ENCODE results near the gene NKX2-2. TPM values are rescaled to one million over a fixed set of nuclear protein-coding genes. Genes with fewer than 3 reads are reported as not detected.
"Not testable (repeated sequence)": the region's sequence is repeated elsewhere in the genome, so short reads cannot be mapped to it uniquely, and the experiment has no call there.

Gene NKX2-2
- polyA plus RNA-seq, 4 donors: 0.54 to 3.7 (median 0.88) TPM

DNA sequence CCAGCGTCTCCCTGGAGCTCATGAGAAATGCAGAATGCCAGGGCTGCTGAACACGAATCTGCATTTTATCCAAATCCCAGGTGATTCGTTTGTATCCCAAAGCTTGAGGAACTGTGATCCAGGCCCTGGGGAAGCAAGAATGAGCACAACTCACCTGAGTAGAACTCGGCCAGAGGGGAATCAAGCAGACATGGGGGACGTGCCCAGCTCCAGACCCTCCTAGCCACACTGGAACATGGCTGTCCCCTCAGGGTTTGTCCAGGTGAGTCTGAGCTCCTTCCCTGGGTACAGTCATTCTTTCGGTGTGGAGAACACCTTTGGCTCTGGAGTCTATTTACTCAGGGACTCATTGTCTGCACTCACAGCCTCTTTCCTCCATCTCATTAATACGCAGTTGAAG is 13.3 kb downstream of the NKX2-2 start:
- Histone ChIP-seq H3K4me1 (ENCODE audit: control insufficient read depth in 3 of 3, insufficient read depth in 2 of 3, low read depth in 1 of 3, low read length in 2 of 3) (peaks cover 0 to 4% (median 0%) of the 10 kb centered on the region in 3 donors), H3K27ac (ENCODE audit: low read depth in 1 of 3, low read length in 2 of 3) (no peak overlapping the region), H3K36me3 (ENCODE audit: control insufficient read depth in 3 of 3, insufficient read depth in 2 of 3, low read depth in 1 of 3, low read length in 3 of 3) (no peaks in the 10 kb centered on the region), H3K9me3 (ENCODE audit: control insufficient read depth in 2 of 2, insufficient read depth in 1 of 2, low read depth in 1 of 2, low read length in 1 of 2) (no peaks in the 10 kb centered on the region), H3K4me3 (ENCODE audit: low read depth in 1 of 3, low read length in 3 of 3) (no peak overlapping the region), H3K27me3 (ENCODE audit: control insufficient read depth in 3 of 3, insufficient read depth in 3 of 3, low read length in 3 of 3) (peaks cover 3 to 23% (median 13%) of the 10 kb centered on the region in 3 donors)
- FAIRE-seq (no peak), DNase-seq (no peak)
- 68 to 77% (median 77%) methylated on average over 7 of the region's 7 CpGs for WGBS, 3 donors

DNA sequence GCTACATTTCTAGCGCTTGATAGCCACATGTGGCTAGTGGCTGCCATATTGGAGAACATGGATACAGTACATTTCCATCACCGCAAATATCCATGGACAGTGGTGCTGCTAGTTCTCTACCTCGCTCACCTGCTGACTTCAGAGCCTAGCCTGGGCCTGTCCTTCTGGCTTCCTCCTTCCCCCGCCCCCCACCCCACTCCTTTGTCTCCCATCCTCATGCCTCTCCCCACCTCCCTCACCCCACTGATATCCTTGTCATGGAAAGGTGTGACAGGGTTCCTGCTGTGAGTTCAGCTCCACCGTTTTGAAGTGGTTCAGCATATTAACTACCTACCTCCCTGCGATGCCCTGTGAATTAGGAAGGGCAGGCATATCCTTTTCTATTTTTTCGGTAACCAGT is 14.2 kb downstream of the NKX2-2 start:
- Histone ChIP-seq H3K27ac (ENCODE audit: low read depth in 1 of 3, low read length in 2 of 3) (no peak overlapping the region), H3K36me3 (ENCODE audit: control insufficient read depth in 3 of 3, insufficient read depth in 2 of 3, low read depth in 1 of 3, low read length in 3 of 3) (no peaks in the 10 kb centered on the region), H3K4me3 (ENCODE audit: low read depth in 1 of 3, low read length in 3 of 3) (no peak overlapping the region), H3K4me1 (ENCODE audit: control insufficient read depth in 3 of 3, insufficient read depth in 2 of 3, low read depth in 1 of 3, low read length in 2 of 3) (no peaks in the 10 kb centered on the region), H3K9me3 (ENCODE audit: control insufficient read depth in 2 of 2, insufficient read depth in 1 of 2, low read depth in 1 of 2, low read length in 1 of 2) (no peaks in the 10 kb centered on the region), H3K27me3 (ENCODE audit: control insufficient read depth in 3 of 3, insufficient read depth in 3 of 3, low read length in 3 of 3) (peaks cover 3 to 13% (median 13%) of the 10 kb centered on the region in 3 donors)
- FAIRE-seq: no peak
- no peak for DNase-seq
- WGBS, 3 donors: 70 to 74% (median 73%) methylated on average over 7 of the region's 7 CpGs

DNA sequence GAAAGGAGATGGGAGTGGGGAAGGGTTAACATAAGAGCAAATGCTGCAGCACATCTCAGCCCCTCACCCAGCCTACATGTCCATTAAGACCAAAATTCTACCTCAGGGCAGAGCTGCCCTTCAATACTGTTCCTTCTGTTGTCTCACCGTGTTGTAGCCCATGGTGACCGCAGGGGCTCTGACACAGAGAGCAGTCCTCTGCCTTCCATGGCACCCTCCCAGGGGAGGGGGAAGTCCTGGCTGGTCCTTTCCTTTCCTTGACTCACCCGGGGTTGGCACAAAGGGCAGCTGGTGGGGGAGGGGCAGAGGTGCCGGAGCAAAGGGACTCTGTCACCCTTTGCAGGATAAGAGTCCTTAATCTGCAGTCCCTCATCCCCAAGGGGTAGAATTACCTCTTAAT is 15.2 kb downstream of the NKX2-2 start:
- DNase-seq (no peak), FAIRE-seq (no peak)
- no peaks in the 10 kb centered on the region for H3K4me1 ChIP-seq (ENCODE audit: control insufficient read depth in 3 of 3, insufficient read depth in 2 of 3, low read depth in 1 of 3, low read length in 2 of 3)
- no peak overlapping the region for H3K27ac ChIP-seq (ENCODE audit: low read depth in 1 of 3, low read length in 2 of 3)
- no peaks in the 10 kb centered on the region for H3K9me3 ChIP-seq (ENCODE audit: control insufficient read depth in 2 of 2, insufficient read depth in 1 of 2, low read depth in 1 of 2, low read length in 1 of 2)
- H3K36me3 ChIP-seq (ENCODE audit: control insufficient read depth in 3 of 3, insufficient read depth in 2 of 3, low read depth in 1 of 3, low read length in 3 of 3): no peaks in the 10 kb centered on the region
- H3K27me3 ChIP-seq (ENCODE audit: control insufficient read depth in 3 of 3, insufficient read depth in 3 of 3, low read length in 3 of 3): peaks cover 3 to 13% (median 5%) of the 10 kb centered on the region in 3 donors
- WGBS, 3 donors: 35 to 48% (median 37%) methylated on average over 3 to 4 of the region's 4 CpGs
- no peak overlapping the region for H3K4me3 ChIP-seq (ENCODE audit: low read depth in 1 of 3, low read length in 3 of 3)

DNA sequence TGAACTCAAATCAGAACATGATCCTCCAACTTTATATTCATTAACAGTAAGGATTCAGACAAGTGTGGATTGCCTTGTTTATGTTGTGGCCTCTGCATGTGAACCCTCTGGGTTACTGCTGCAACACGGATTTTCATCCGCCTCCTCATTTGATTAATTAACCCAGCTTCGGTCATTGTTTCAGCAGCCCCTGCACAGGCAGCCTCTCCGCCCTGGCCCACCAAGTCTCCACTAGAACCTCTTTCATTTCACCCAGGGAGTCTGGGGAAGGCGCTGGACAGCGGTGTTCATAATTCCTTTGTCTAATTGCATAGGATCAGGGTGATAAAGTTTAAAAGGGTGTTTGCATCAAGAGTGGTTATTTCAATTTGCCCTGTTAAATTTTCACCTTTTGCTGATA is 15.7 kb downstream of the NKX2-2 start:
- peaks cover 3 to 13% (median 5%) of the 10 kb centered on the region in 3 donors for H3K27me3 ChIP-seq (ENCODE audit: control insufficient read depth in 3 of 3, insufficient read depth in 3 of 3, low read length in 3 of 3)
- no peak overlapping the region for H3K27ac ChIP-seq (ENCODE audit: low read depth in 1 of 3, low read length in 2 of 3)
- no peak for FAIRE-seq

DNA sequence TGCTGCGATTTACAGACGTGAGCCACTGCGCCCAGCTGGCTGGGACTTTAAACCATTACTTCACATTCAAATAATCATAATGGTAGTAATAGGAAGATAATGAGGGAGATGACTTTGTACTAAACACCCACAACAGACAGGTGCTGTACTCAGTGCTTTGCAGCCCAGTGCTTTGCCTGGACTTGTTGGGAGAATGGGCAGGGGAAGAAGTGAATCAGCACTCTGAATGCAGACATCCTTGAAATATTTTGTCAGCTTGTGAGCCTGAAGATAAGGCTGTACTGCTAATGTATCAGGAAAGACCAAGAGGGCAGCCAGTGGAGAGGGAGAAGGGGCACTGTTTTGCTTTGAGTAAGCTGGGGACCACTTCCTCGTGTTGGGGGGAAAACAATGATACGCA is 17.4 kb downstream of the NKX2-2 start:
- Histone ChIP-seq H3K27ac (ENCODE audit: low read depth in 1 of 3, low read length in 2 of 3) (no peak overlapping the region), H3K4me1 (ENCODE audit: control insufficient read depth in 3 of 3, insufficient read depth in 2 of 3, low read depth in 1 of 3, low read length in 2 of 3) (no peaks in the 10 kb centered on the region), H3K4me3 (ENCODE audit: low read depth in 1 of 3, low read length in 3 of 3) (no peak overlapping the region), H3K9me3 (ENCODE audit: control insufficient read depth in 2 of 2, insufficient read depth in 1 of 2, low read depth in 1 of 2, low read length in 1 of 2) (no peaks in the 10 kb centered on the region), H3K27me3 (ENCODE audit: control insufficient read depth in 3 of 3, insufficient read depth in 3 of 3, low read length in 3 of 3) (peaks cover 3 to 9% (median 5%) of the 10 kb centered on the region in 3 donors), H3K36me3 (ENCODE audit: control insufficient read depth in 3 of 3, insufficient read depth in 2 of 3, low read depth in 1 of 3, low read length in 3 of 3) (no peaks in the 10 kb centered on the region)
- DNase-seq: no peak
- FAIRE-seq: no peak
- 64 to 79% (median 73%) methylated on average over 5 of the region's 5 CpGs for WGBS, 3 donors

More for the DNA sequence above, 15.7 kb downstream of the NKX2-2 start:
- Histone ChIP-seq H3K9me3 (ENCODE audit: control insufficient read depth in 2 of 2, insufficient read depth in 1 of 2, low read depth in 1 of 2, low read length in 1 of 2) (no peaks in the 10 kb centered on the region), H3K36me3 (ENCODE audit: control insufficient read depth in 3 of 3, insufficient read depth in 2 of 3, low read depth in 1 of 3, low read length in 3 of 3) (no peaks in the 10 kb centered on the region), H3K4me1 (ENCODE audit: control insufficient read depth in 3 of 3, insufficient read depth in 2 of 3, low read depth in 1 of 3, low read length in 2 of 3) (no peaks in the 10 kb centered on the region), H3K4me3 (ENCODE audit: low read depth in 1 of 3, low read length in 3 of 3) (no peak overlapping the region)
- 56 to 64% (median 57%) methylated on average over 6 of the region's 6 CpGs for WGBS, 3 donors
- DNase-seq: no peak

DNA sequence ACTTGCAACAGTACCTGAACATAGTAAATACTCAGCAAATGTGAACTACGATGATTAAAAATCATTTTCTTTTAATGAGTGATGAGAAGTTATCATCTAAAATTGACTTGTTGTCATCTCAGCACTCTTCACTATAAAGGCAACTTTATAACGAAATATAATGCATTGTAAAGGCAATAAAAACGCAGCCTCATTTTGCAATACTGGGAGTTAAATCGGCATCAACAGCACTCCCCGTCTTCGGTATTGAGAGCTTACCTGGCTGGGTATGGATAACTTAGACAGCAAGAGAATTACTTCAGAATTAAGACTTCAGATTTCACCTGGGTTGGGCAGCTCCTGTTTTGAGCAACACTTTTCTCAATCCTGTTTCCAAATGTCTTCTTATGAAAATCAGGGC is 20.8 kb downstream of the NKX2-2 start:
- DNase-seq: no peak
- Histone ChIP-seq H3K4me1 (ENCODE audit: control insufficient read depth in 3 of 3, insufficient read depth in 2 of 3, low read depth in 1 of 3, low read length in 2 of 3) (no peaks in the 10 kb centered on the region), H3K27ac (ENCODE audit: low read depth in 1 of 3, low read length in 2 of 3) (no peak overlapping the region), H3K36me3 (ENCODE audit: control insufficient read depth in 3 of 3, insufficient read depth in 2 of 3, low read depth in 1 of 3, low read length in 3 of 3) (no peaks in the 10 kb centered on the region), H3K27me3 (ENCODE audit: control insufficient read depth in 3 of 3, insufficient read depth in 3 of 3, low read length in 3 of 3) (peaks cover 0 to under 1% (median 0%) of the 10 kb centered on the region in 3 donors), H3K9me3 (ENCODE audit: control insufficient read depth in 2 of 2, insufficient read depth in 1 of 2, low read depth in 1 of 2, low read length in 1 of 2) (no peaks in the 10 kb centered on the region), H3K4me3 (ENCODE audit: low read depth in 1 of 3, low read length in 3 of 3) (no peak overlapping the region)
- 86 to 88% (median 87%) methylated on average over 6 of the region's 6 CpGs for WGBS, 3 donors
- FAIRE-seq: no peak

DNA sequence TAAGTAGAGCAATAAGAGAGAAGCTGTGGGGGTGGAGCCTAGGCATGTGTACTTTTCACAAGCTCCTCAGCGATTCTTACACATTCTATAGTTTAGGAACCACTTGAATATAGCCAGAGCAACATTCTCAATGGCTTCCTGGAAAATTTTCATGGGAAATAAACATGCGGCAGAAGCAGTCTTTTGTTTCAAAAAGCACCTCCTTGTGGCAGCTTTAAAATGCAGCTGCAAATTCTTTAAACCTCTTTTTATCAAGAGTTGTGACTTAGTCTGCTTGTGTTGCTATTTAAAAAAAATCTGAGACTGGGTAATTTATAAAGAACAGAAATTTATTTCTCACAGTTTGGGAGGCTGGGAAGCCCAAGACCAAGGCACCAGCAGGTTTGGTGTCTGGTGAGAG is 23.8 kb downstream of the NKX2-2 start:
- H3K4me3 ChIP-seq (ENCODE audit: low read depth in 1 of 3, low read length in 3 of 3): no peak overlapping the region
- H3K4me1 ChIP-seq (ENCODE audit: control insufficient read depth in 3 of 3, insufficient read depth in 2 of 3, low read depth in 1 of 3, low read length in 2 of 3): no peaks in the 10 kb centered on the region
- FAIRE-seq: no peak

DNA sequence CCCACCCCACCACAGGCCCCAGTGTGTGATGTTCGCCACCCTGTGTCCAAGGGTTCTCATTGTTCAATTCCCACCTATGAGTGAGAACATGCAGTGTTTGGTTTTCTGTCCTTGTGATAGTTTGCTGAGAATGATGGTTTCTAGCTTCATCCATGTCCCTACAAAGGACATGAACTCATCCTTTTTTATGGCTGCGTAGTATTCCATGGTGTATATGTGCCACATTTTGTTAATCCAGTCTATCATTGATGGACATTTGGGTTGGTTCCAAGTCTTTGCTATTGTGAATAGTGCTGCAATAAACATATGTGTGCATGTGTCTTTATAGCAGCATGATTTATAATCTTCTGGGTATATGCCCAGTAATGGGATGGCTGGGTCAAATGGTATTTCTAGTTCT is 33.7 kb downstream of the NKX2-2 start:
- H3K4me3 ChIP-seq (ENCODE audit: low read depth in 1 of 3, low read length in 3 of 3); H3K36me3 ChIP-seq (ENCODE audit: control insufficient read depth in 3 of 3, insufficient read depth in 2 of 3, low read depth in 1 of 3, low read length in 3 of 3); H3K27me3 ChIP-seq (ENCODE audit: control insufficient read depth in 3 of 3, insufficient read depth in 3 of 3, low read length in 3 of 3); DNase-seq; H3K27ac ChIP-seq (ENCODE audit: low read depth in 1 of 3, low read length in 2 of 3); H3K9me3 ChIP-seq (ENCODE audit: control insufficient read depth in 2 of 2, insufficient read depth in 1 of 2, low read depth in 1 of 2, low read length in 1 of 2); H3K4me1 ChIP-seq (ENCODE audit: control insufficient read depth in 3 of 3, insufficient read depth in 2 of 3, low read depth in 1 of 3, low read length in 2 of 3); FAIRE-seq: not testable (repeated sequence)
- 88 to 92% (median 91%) methylated on average over 2 of the region's 2 CpGs for WGBS, 3 donors

More for the DNA sequence above, 23.8 kb downstream of the NKX2-2 start:
- Histone ChIP-seq H3K27me3 (ENCODE audit: control insufficient read depth in 3 of 3, insufficient read depth in 3 of 3, low read length in 3 of 3) (peaks cover 0 to 1% (median 0%) of the 10 kb centered on the region in 3 donors), H3K36me3 (ENCODE audit: control insufficient read depth in 3 of 3, insufficient read depth in 2 of 3, low read depth in 1 of 3, low read length in 3 of 3) (no peaks in the 10 kb centered on the region), H3K27ac (ENCODE audit: low read depth in 1 of 3, low read length in 2 of 3) (no peak overlapping the region), H3K9me3 (ENCODE audit: control insufficient read depth in 2 of 2, insufficient read depth in 1 of 2, low read depth in 1 of 2, low read length in 1 of 2) (peaks cover 0 to 2% of the 10 kb centered on the region in 2 donors)
- DNase-seq: no peak
- 11 to 19% (median 12%) methylated on average over 2 of the region's 2 CpGs for WGBS, 3 donors

DNA sequence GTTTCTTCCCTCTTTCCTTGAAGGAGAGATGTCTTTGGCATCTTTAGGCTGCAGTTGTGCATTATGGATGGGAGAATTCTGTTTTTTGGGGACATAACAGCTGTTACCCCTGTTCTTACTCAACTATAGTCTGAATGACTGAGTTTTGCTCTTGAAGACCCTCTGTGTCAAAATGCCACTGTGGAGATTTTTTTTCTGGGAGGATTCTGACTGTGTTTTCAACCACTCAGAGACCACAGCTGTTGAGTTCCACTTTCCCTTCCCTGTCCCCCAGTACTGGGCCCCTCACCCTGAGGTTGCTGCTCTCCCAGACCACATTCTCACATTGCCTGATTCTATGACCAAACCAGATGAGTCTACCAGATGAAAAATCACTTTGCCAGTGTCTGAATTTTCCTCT is 48.1 kb downstream of the NKX2-2 start:
- FAIRE-seq: no peak
- Histone ChIP-seq H3K9me3 (ENCODE audit: control insufficient read depth in 2 of 2, insufficient read depth in 1 of 2, low read depth in 1 of 2, low read length in 1 of 2) (no peaks in the 10 kb centered on the region), H3K36me3 (ENCODE audit: control insufficient read depth in 3 of 3, insufficient read depth in 2 of 3, low read depth in 1 of 3, low read length in 3 of 3) (no peaks in the 10 kb centered on the region), H3K4me1 (ENCODE audit: control insufficient read depth in 3 of 3, insufficient read depth in 2 of 3, low read depth in 1 of 3, low read length in 2 of 3) (no peaks in the 10 kb centered on the region), H3K4me3 (ENCODE audit: low read depth in 1 of 3, low read length in 3 of 3) (no peak overlapping the region), H3K27ac (ENCODE audit: low read depth in 1 of 3, low read length in 2 of 3) (no peak overlapping the region), H3K27me3 (ENCODE audit: control insufficient read depth in 3 of 3, insufficient read depth in 3 of 3, low read length in 3 of 3) (no peaks in the 10 kb centered on the region)
- no peak for DNase-seq

Data from small intestine (tissue), 7 donors.